GM21381 (cell line): ENCODE measurements around the gene LARP1B.
"Not testable (repeated sequence)": the region's sequence is repeated elsewhere in the genome, so short reads cannot be mapped to it uniquely, and the experiment has no call there.

ENCODE experiments used
- ATAC-seq: cut with Tn5 transposase; IDR thresholded peaks from one replicate; pipeline ENCODE4 v1.9.1; 2021; ENCODE audit warnings: mild to moderate bottlenecking, moderate library complexity; ENCODE audit not compliant: unreplicated experiment

LARP1B gene

GRCh38 chr4:128220286-128221235, 159.4 kb downstream of the LARP1B start:
- ATAC-seq = peak; percentile 77

GRCh38 chr4:128221586-128221985, 160.5 kb downstream of the LARP1B start:
- ATAC-seq = no peak

GRCh38 chr4:128225148-128225547, 164.0 kb downstream of the LARP1B start:
- ATAC-seq = no peak

GRCh38 chr4:128227991-128228571, 167.0 kb downstream of the LARP1B start:
- no peak for ATAC-seq

- no peak for ATAC-seq
These were observed 168.0 kb downstream of the LARP1B start for GRCh38 chr4:128228845-128229795.

GRCh38 chr4:128232719-128233118, 171.6 kb downstream of the LARP1B start:
- no peak for ATAC-seq

GRCh38 chr4:128234836-128235235, 173.7 kb downstream of the LARP1B start:
- ATAC-seq = no peak

- no peak for ATAC-seq
These were observed 179.9 kb downstream of the LARP1B start for GRCh38 chr4:128241019-128241418.

GRCh38 chr4:128241425-128241913, 180.4 kb downstream of the LARP1B start:
- ATAC-seq = no peak

GRCh38 chr4:128241981-128242380, 180.9 kb downstream of the LARP1B start:
- ATAC-seq = no peak

- no peak for ATAC-seq
These were observed 181.5 kb downstream of the LARP1B start for GRCh38 chr4:128242601-128243000.

GRCh38 chr4:128244379-128244778, 183.3 kb downstream of the LARP1B start:
- ATAC-seq = no peak

GRCh38 chr4:128245391-128245790, 184.3 kb downstream of the LARP1B start:
- not testable (repeated sequence) for ATAC-seq

- ATAC-seq = no peak
These were observed 186.8 kb downstream of the LARP1B start for GRCh38 chr4:128247906-128248305.

- ATAC-seq = no peak
These were observed 188.9 kb downstream of the LARP1B start for GRCh38 chr4:128249787-128250668.

- ATAC-seq = no peak
These were observed 194.8 kb downstream of the LARP1B start for GRCh38 chr4:128255906-128256305.

GRCh38 chr4:128256539-128256938, 195.4 kb downstream of the LARP1B start:
- no peak for ATAC-seq

GRCh38 chr4:128258166-128258565, 197.1 kb downstream of the LARP1B start:
- not testable (repeated sequence) for ATAC-seq

GRCh38 chr4:128259889-128260288, 198.8 kb downstream of the LARP1B start:
- ATAC-seq = not testable (repeated sequence)
